Uterus (tissue), 4 donors: ENCODE measurements around the gene MYCL. TPM values are rescaled to one million over a fixed set of nuclear protein-coding genes. Genes with fewer than 3 reads are reported as not detected.

Source experiments
- DNase-seq, 2 donors: peaks; one replicate each; pipeline ENCODE4 v3.0.0-alpha.2; 2019 to 2020
- H3K27ac ChIP-seq, 2 donors: fragments of 200-600 bp; sonication (generic); 1 replicate in 1 of 2; 2 replicates in 1 of 2; pipeline ENCODE4 v1.5.1; 2016 to 2018
- H3K27me3 ChIP-seq, 2 donors: fragments of 200-600 bp; sonication (generic); one replicate each; pipeline ENCODE4 v1.5.1; 2018 to 2019; ENCODE audit warnings: control low read depth in 1 of 2
- H3K36me3 ChIP-seq, 2 donors: fragments of 200-600 bp; sonication (generic); one replicate each; pipeline ENCODE4 v1.5.1; 2019; ENCODE audit warnings: control low read depth in 1 of 2
- H3K4me1 ChIP-seq, 2 donors: fragments of 200-600 bp; sonication (generic); one replicate each; pipeline ENCODE4 v1.5.1; 2018 to 2019; ENCODE audit warnings: control low read depth in 1 of 2
- H3K4me3 ChIP-seq, 2 donors: fragments of 200-600 bp; sonication (generic); 1 replicate in 1 of 2; 2 replicates in 1 of 2; pipeline ENCODE4 v1.5.1; 2018 to 2019; ENCODE audit warnings: mild to moderate bottlenecking in 1 of 2
- H3K9me3 ChIP-seq, 2 donors: fragments of 200-600 bp; sonication (generic); one replicate each; pipeline ENCODE4 v1.5.1; 2019; ENCODE audit warnings: control low read depth in 1 of 2
- CTCF ChIP-seq, 4 experiments: fragments of 200-600 bp in 2 of 4; fragments of 450-650 bp in 2 of 4; sonication (generic) in 2 of 4; IDR thresholded peaks; one replicate each; pipeline ENCODE4 v1.5.1; 2016 to 2019; ENCODE audit warnings: antibody characterized with exemption in 4 of 4, mild to moderate bottlenecking in 2 of 4, moderate library complexity in 1 of 4
- POLR2A ChIP-seq, 2 donors: fragments of 450-650 bp; IDR thresholded peaks; one replicate each; pipeline ENCODE4 v1.6.1; 2016; ENCODE audit warnings: antibody characterized with exemption in 2 of 2, mild to moderate bottlenecking in 1 of 2, moderate library complexity in 1 of 2
- intact Hi-C: fragments of 100-400 bp; cut with DNase I; formaldehyde crosslinking; loops from one replicate; pipeline ENCODE4 v1.15.1; 2023; ENCODE audit warnings: low total_unique reads
- total RNA-seq, 4 donors: library from RNA; depleted of rRNA in 3 of 4; stranded (reverse); fragments of >200 nt in 3 of 4; gene quantifications; one replicate each; pipeline versions ENCODE4 v1.1.0 to v1.2.4, GENCODE V29; 2014 to 2023
- donor health status: DM: yes; HTN: yes; CAD: no.

Gene MYCL
- total RNA-seq, 4 donors from 2014 or later: 0.40 to 3.6 TPM; not detected in 2

GRCh38 chr1:39944410-39945112 lies 42.8 kb upstream of the MYCL start:
- H3K4me3 ChIP-seq: no peak overlapping the region
- TF ChIP-seq CTCF (IDR thresholded peaks at IDR 0.05) (no peak), POLR2A (IDR thresholded peaks at IDR 0.05) (no peak)
- no peaks in the 10 kb centered on the region for H3K9me3 ChIP-seq
- no peak for DNase-seq
- no peaks in the 10 kb centered on the region for H3K27me3 ChIP-seq
- intact Hi-C loops: no loop called here
- no peaks in the 10 kb centered on the region for H3K4me1 ChIP-seq
- H3K27ac ChIP-seq: no peak overlapping the region
- H3K36me3 ChIP-seq: no peaks in the 10 kb centered on the region

DNA sequence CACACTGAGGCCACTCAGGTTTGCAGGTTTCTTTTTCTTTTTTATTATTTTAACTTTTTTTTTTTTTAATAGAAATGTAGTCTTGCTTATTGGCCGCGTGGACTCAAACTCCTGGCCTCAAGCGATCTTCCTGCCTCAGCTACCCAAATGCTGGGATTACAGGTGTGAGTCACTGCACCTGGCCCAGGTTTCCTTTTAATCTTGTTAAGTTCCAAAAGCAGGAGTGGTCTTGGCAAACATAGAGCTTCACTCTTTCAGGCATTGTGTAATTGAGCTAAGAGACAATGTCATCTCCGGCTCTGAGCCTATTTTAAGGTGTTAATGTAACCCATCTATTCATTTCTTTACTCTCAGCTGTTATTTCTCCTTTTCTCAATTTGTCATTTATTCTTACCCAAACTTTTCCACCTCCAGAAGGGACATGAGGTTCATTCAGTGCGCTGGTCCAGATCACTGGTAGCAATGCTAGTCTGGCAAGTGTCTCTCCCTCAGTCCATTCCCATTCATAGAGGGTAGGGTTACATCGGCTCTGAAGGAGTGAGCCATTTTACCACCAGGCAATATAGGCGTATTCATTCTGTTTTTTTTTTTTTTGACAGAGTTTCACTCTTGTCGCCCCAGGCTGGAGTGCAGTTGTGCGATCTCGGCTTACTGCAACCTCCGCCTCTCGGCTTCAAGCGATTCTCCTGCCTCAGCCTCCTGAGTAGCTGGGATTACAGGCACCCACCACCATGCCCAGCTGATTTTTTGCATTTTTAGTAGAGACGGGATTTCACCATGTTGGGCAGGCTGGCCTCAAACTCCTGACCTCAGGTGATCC lies 42.0 kb upstream of the MYCL start:
- H3K27ac ChIP-seq: no peak overlapping the region
- TF ChIP-seq CTCF (IDR thresholded peaks at IDR 0.05) (no peak), POLR2A (IDR thresholded peaks at IDR 0.05) (no peak)

DNA sequence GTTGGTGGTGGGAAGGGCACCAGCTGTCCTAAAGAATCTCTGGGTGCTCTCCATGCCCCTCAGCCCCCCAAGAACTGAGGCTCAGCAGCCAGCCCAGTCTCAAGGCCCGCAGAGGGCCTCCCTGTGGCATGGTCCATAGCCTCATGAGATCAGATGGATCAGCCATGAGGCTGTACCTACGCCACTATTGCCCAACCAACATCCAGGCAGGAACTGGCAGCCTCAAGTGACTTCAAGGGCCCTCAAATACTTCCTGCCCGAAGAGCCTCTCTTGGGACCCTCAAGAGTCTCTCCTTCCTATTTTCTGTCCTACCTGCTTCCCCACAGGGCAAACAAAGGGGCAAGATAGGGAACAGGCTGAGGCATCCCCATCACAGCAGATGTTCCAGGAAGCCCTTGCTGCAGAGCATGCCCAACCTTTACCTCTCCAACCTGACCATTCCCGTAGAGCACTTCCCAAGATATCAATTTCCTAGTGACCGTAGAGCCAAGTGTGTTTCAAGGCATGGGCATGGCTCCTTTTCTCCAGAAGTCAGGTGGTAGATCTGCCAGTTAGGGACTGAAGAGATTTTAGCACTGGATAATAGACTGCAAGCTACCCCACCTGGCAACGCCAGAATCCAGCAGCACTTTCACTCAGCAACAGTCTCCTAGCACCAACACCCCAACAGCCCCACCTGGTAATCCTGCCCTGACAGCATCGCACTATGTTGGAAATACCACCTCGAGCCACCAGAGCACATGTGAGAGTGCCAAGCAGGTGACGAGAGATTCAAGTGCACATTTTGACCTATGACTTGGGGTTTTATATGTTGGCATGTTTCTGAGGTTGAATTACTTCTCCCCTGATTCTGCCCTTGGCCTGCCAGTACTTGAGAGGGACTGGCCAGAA lies 39.5 kb upstream of the MYCL start:
- no peak overlapping the region for H3K4me3 ChIP-seq
- TF ChIP-seq CTCF (IDR thresholded peaks at IDR 0.05): no peak
- H3K27me3 ChIP-seq: no peaks in the 10 kb centered on the region
- H3K4me1 ChIP-seq: no peaks in the 10 kb centered on the region
- H3K36me3 ChIP-seq: no peaks in the 10 kb centered on the region
- no peak for DNase-seq
- no peaks in the 10 kb centered on the region for H3K9me3 ChIP-seq
- intact Hi-C loops: no loop called here
- no peak overlapping the region for H3K27ac ChIP-seq

More for the DNA sequence above, 42.0 kb upstream of the MYCL start:
- DNase-seq: no peak
- H3K27me3 ChIP-seq: no peaks in the 10 kb centered on the region
- intact Hi-C loops: no loop called here
- H3K9me3 ChIP-seq: no peaks in the 10 kb centered on the region
- no peaks in the 10 kb centered on the region for H3K4me1 ChIP-seq
- no peaks in the 10 kb centered on the region for H3K36me3 ChIP-seq
- H3K4me3 ChIP-seq: no peak overlapping the region

GRCh38 chr1:39940253-39940652 lies 38.5 kb upstream of the MYCL start:
- intact Hi-C loops: no loop called here
- Histone ChIP-seq H3K27me3 (no peaks in the 10 kb centered on the region), H3K4me1 (no peaks in the 10 kb centered on the region), H3K4me3 (no peak overlapping the region), H3K27ac (no peak overlapping the region), H3K36me3 (no peaks in the 10 kb centered on the region), H3K9me3 (no peaks in the 10 kb centered on the region)
- DNase-seq: no peak
- TF ChIP-seq CTCF (IDR thresholded peaks at IDR 0.05) (no peak), POLR2A (IDR thresholded peaks at IDR 0.05) (no peak)
